ENCODE data around the gene EPHB2. TPM values are rescaled to one million over a fixed set of nuclear protein-coding genes. Genes with fewer than 3 reads are reported as not detected.

Gene EPHB2
- total and polyA plus RNA-seq, 2 of the 13 experiments (the other 11 are each of a cell fraction or from before 2014, with no cell fraction given) = 0.03 to 0.11 TPM

- FAIRE-seq = no peak
- Histone ChIP-seq H3K9me3 (ENCODE audit: low read length) (no peaks in the 10 kb centered on the region), H3K4me1 (ENCODE audit: insufficient read depth, low read length) (0 out of 2 replicates have a peak, but pooled peaks cover 6% of the 10 kb centered on the region), H2AFZ (ENCODE audit: low read length) (no peak overlapping the region), H3K4me2 (ENCODE audit: low read depth, low read length) (no peak overlapping the region), H4K20me1 (ENCODE audit: insufficient read depth, low read length) (no peaks in the 10 kb centered on the region), H3K9ac (ENCODE audit: insufficient read depth, low read depth, low read length) (no peak overlapping the region), H3K27me3 (ENCODE audit: control insufficient read depth in 1 of 2, insufficient read depth in 2 of 2, low read length in 2 of 2) (peaks cover 0 to 9% of the 10 kb centered on the region in 2 experiments; a peak in 1 of 5 replicates), H3K27ac (ENCODE audit: extremely low read length, insufficient read depth, low read length) (no peak overlapping the region), H3K36me3 (replicated peaks in 1 of 2; ENCODE audit: control insufficient read depth in 1 of 2, insufficient read depth in 2 of 2, low read length in 2 of 2) (no peaks in the 10 kb centered on the region), H3K79me2 (ENCODE audit: insufficient read depth, low read length) (no peaks in the 10 kb centered on the region), H3K4me3 (replicated peaks in 1 of 3; ENCODE audit: insufficient read depth in 1 of 3, low read depth in 2 of 3, low read length in 3 of 3) (no peak overlapping the region)
- WGBS (ENCODE audit: low lambda C conversion rate) = 57% methylated on average over 5 of the region's 6 CpGs
- BruUV-seq (replicated peaks) = no TSS peak
- ChIA-PET POLR2A (no interaction called here), CTCF (ENCODE audit: low intra/inter-chr PET ratio, low total read pairs) (no interaction called here)
- peak; percentile 57; the same call in 2 of the 3 replicates for ATAC-seq
- intact Hi-C loops (cut with micrococcal nuclease; ENCODE audit: unreplicated experiment) (no loop called here), in situ Hi-C loops (cut with HindIII; ENCODE audit: extremely low pct_ligation_motif_present, low pct_unique_long_range_greater_than_20kb) (no loop called here)
- TF ChIP-seq PHF5A (CRISPR knock-in tag; IDR thresholded peaks at IDR 0.05; ENCODE audit: low read depth, unreplicated experiment) (no peak), FOSL2 (CRISPR knock-in tag; IDR thresholded peaks at IDR 0.05) (peak; percentile 46; the same call in 1 of the 2 replicates), SYNCRIP (IDR thresholded peaks at IDR 0.05; ENCODE audit: insufficient read depth, low read depth, low read length) (no peak), CREB1 (IDR thresholded peaks at IDR 0.05) (0 out of 2 replicates have a peak, but pooled peaks have one; percentile 43), CREB1 (CRISPR knock-in tag; IDR thresholded peaks at IDR 0.05) (no peak)
- DNase-seq (ENCODE audit: low spot score) = peak; percentile 5
These were observed 121.2 kb downstream of the EPHB2 start for GRCh38 chr1:22831729-22832413.

DNA sequence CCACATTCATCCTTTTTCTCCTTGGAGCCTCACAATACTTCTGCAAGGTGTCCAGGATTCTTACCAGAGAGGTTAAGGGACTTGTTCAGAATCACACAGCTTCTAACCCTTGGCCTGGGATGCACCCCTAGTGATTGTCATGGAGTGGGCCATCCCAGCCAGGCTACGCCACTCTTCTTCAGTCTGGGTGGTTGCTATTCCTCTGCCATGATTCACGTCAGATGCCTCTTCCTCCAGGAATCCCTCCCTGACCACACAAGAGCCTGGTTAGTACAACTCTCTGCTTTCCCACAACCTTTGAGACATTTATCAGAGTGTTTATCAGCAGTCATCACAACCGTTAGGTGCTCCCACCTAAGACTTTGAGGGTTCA, 121.8 kb downstream of the EPHB2 start:
- 55% methylated on average over 3 of the region's 3 CpGs for WGBS (ENCODE audit: low lambda C conversion rate)
- Histone ChIP-seq H3K9ac (ENCODE audit: insufficient read depth, low read depth, low read length) (no peak overlapping the region), H3K27me3 (ENCODE audit: control insufficient read depth in 1 of 2, insufficient read depth in 2 of 2, low read length in 2 of 2) (peaks cover 0 to 9% of the 10 kb centered on the region in 2 experiments; a peak in 1 of 5 replicates), H3K27ac (ENCODE audit: extremely low read length, insufficient read depth, low read length) (no peak overlapping the region), H4K20me1 (ENCODE audit: insufficient read depth, low read length) (no peaks in the 10 kb centered on the region), H3K9me3 (ENCODE audit: low read length) (no peaks in the 10 kb centered on the region), H3K4me1 (ENCODE audit: insufficient read depth, low read length) (0 out of 2 replicates have a peak, but pooled peaks cover 6% of the 10 kb centered on the region), H3K4me2 (ENCODE audit: low read depth, low read length) (no peak overlapping the region), H3K36me3 (replicated peaks in 1 of 2; ENCODE audit: control insufficient read depth in 1 of 2, insufficient read depth in 2 of 2, low read length in 2 of 2) (no peaks in the 10 kb centered on the region), H3K4me3 (replicated peaks in 1 of 3; ENCODE audit: insufficient read depth in 1 of 3, low read depth in 2 of 3, low read length in 3 of 3) (no peak overlapping the region), H3K79me2 (ENCODE audit: insufficient read depth, low read length) (no peaks in the 10 kb centered on the region), H2AFZ (ENCODE audit: low read length) (no peak overlapping the region)
- in situ Hi-C loops (cut with HindIII; ENCODE audit: extremely low pct_ligation_motif_present, low pct_unique_long_range_greater_than_20kb) = no loop called here
- FAIRE-seq (no peak), DNase-seq (ENCODE audit: low spot score) (no peak), ATAC-seq (no peak)
- TF ChIP-seq TGIF2 (CRISPR knock-in tag; IDR thresholded peaks at IDR 0.05) (no peak), ZNF839 (CRISPR knock-in tag; IDR thresholded peaks at IDR 0.05; ENCODE audit: borderline replicate concordance) (no peak), CBFB (CRISPR knock-in tag; IDR thresholded peaks at IDR 0.05) (no peak), ZNF496 (CRISPR knock-in tag; IDR thresholded peaks at IDR 0.05; ENCODE audit: insufficient replicate concordance) (no peak), ZNF333 (CRISPR knock-in tag; IDR thresholded peaks at IDR 0.05; ENCODE audit: borderline replicate concordance) (no peak), ZBTB3 (CRISPR knock-in tag; IDR thresholded peaks at IDR 0.05; ENCODE audit: borderline replicate concordance, low read depth) (no peak), MXI1 (IDR thresholded peaks at IDR 0.05; ENCODE audit: borderline replicate concordance, low read depth, low read length) (no peak), NCOA1 (CRISPR knock-in tag; IDR thresholded peaks at IDR 0.05) (no peak)
- no TSS peak for BruUV-seq (replicated peaks)
- CTCF ChIA-PET (ENCODE audit: low intra/inter-chr PET ratio, low total read pairs) = no interaction called here
- POLR2A ChIA-PET = no interaction called here
- intact Hi-C loops (cut with micrococcal nuclease; ENCODE audit: unreplicated experiment) = no loop called here

Measured in HepG2 (cell line).